ENCODE results near the gene PROSER3. TPM values are rescaled to one million over a fixed set of nuclear protein-coding genes. Genes with fewer than 3 reads are reported as not detected.

The PROSER3 gene
- total and polyA plus RNA-seq, 12 donors: 4.4 to 27.3 (median 11.0) TPM

DNA sequence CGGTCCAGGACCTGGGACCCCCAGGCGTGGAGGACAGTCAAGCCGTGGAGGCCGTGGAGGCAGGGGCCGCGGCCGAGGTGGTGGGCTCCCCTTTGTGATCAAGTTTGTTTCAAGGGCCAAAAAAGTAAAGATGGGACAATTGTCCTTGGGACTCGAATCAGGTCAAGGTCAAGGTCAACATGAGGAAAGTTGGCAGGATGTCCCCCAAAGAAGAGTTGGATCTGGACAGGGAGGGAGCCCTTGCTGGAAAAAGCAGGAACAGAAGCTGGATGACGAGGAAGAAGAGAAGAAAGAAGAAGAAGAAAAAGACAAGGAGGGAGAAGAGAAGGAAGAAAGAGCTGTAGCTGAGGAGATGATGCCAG, 37.8 kb upstream of the PROSER3 start:
- 72 to 79% (median 74%) methylated on average over 7 to 9 of the region's 9 CpGs for WGBS, 4 donors
- Histone ChIP-seq H3K9me3 (replicated peaks in 1 of 3) (no peaks in the 10 kb centered on the region), H3K4me1 (replicated peaks in 1 of 2) (peaks cover 21 to 26% of the 10 kb centered on the region in 2 donors), H3K36me3 (replicated peaks in 1 of 2) (peaks cover 0 to 52% of the 10 kb centered on the region in 2 donors), H3K27ac (no peak overlapping the region), H3K27me3 (no peaks in the 10 kb centered on the region), H3K4me3 (no peak overlapping the region)
- intact Hi-C loops (cut with DNase I): no loop called here
- no peak for DNase-seq
- no peak for TF ChIP-seq POLR2A (IDR thresholded peaks at IDR 0.05)
- TF ChIP-seq, protein P1, sequence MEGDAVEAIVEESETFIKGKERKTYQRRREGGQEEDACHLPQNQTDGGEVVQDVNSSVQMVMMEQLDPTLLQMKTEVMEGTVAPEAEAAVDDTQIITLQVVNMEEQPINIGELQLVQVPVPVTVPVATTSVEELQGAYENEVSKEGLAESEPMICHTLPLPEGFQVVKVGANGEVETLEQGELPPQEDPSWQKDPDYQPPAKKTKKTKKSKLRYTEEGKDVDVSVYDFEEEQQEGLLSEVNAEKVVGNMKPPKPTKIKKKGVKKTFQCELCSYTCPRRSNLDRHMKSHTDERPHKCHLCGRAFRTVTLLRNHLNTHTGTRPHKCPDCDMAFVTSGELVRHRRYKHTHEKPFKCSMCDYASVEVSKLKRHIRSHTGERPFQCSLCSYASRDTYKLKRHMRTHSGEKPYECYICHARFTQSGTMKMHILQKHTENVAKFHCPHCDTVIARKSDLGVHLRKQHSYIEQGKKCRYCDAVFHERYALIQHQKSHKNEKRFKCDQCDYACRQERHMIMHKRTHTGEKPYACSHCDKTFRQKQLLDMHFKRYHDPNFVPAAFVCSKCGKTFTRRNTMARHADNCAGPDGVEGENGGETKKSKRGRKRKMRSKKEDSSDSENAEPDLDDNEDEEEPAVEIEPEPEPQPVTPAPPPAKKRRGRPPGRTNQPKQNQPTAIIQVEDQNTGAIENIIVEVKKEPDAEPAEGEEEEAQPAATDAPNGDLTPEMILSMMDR (IDR thresholded peaks at IDR 0.05): no peak

GRCh38 chr19:35720648-35721047, 37.3 kb upstream of the PROSER3 start:
- 79 to 86% (median 81%) methylated on average over 13 to 17 of the region's 17 CpGs for WGBS, 4 donors
- no peak overlapping the region for H3K27ac ChIP-seq
- intact Hi-C loops (cut with DNase I): no loop called here
- peaks cover 21 to 24% of the 10 kb centered on the region in 2 donors for H3K4me1 ChIP-seq (replicated peaks in 1 of 2)
- no peaks in the 10 kb centered on the region for H3K9me3 ChIP-seq (replicated peaks in 1 of 3)
- H3K27me3 ChIP-seq: no peaks in the 10 kb centered on the region
- no peak overlapping the region for H3K4me3 ChIP-seq
- peak in 2 of 7 donors; percentile 18 to 27 for DNase-seq
- peaks cover 0 to 57% of the 10 kb centered on the region in 2 donors for H3K36me3 ChIP-seq (replicated peaks in 1 of 2)
- TF ChIP-seq POLR2A (IDR thresholded peaks at IDR 0.05): no peak
- TF ChIP-seq, protein P1 (IDR thresholded peaks at IDR 0.05): no peak

GRCh38 chr19:35721374-35721773, 36.6 kb upstream of the PROSER3 start:
- peaks cover 0 to 64% of the 10 kb centered on the region in 2 donors for H3K36me3 ChIP-seq (replicated peaks in 1 of 2)
- intact Hi-C loops (cut with DNase I): no loop called here

DNA sequence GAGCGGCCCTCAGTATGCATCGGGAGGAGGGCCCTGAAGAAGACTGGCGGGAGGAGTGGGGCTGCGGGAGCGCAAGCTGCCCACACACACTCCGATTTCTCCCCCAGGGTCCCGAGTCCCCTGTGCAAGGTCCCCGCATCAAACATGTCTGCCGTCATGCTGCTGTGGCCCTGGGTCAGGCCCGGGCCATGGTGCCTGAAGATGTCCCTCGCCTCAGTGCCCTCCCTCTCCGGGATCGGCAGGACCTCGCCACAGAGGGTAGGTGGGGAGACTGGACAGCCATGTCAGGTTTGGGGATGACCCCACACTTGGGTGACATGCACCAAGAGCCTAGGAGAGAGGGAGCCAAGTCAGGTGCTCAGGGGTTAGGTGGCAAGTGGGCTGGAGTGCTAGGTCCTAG, 35.5 kb upstream of the PROSER3 start:
- intact Hi-C loops (cut with DNase I): no loop called here
- WGBS, 4 donors: 91 to 98% (median 95%) methylated on average over 7 to 14 of the region's 14 CpGs

More at GRCh38 chr19:35721374-35721773, 36.6 kb upstream of the PROSER3 start:
- 92 to 100% (median 93%) methylated on average over 1 to 16 of the region's 16 CpGs for WGBS, 4 donors
- DNase-seq: peak in 1 of 7 donors; percentile 6
- no peaks in the 10 kb centered on the region for H3K9me3 ChIP-seq (replicated peaks in 1 of 3)
- H3K4me1 ChIP-seq (replicated peaks in 1 of 2): peaks cover 14 to 17% of the 10 kb centered on the region in 2 donors
- H3K27me3 ChIP-seq: no peaks in the 10 kb centered on the region
- no peak overlapping the region for H3K27ac ChIP-seq
- TF ChIP-seq, protein P1 (IDR thresholded peaks at IDR 0.05): no peak
- no peak for TF ChIP-seq POLR2A (IDR thresholded peaks at IDR 0.05)
- H3K4me3 ChIP-seq: no peak overlapping the region

More for the DNA sequence above, 35.5 kb upstream of the PROSER3 start:
- peak in 2 of 7 donors; percentile 4 to 24 for DNase-seq
- Histone ChIP-seq H3K9me3 (replicated peaks in 1 of 3) (no peaks in the 10 kb centered on the region), H3K4me3 (no peak overlapping the region), H3K4me1 (replicated peaks in 1 of 2) (peaks cover 10 to 17% of the 10 kb centered on the region in 2 donors), H3K27me3 (no peaks in the 10 kb centered on the region), H3K36me3 (replicated peaks in 1 of 2) (peaks cover 0 to 75% of the 10 kb centered on the region in 2 donors), H3K27ac (no peak overlapping the region)
- TF ChIP-seq, protein P1 (IDR thresholded peaks at IDR 0.05): no peak
- TF ChIP-seq POLR2A (IDR thresholded peaks at IDR 0.05): no peak

Measured in adrenal gland (tissue), 12 donors.